ENCODE results near the gene ITGBL1. TPM values are rescaled to one million over a fixed set of nuclear protein-coding genes. Genes with fewer than 3 reads are reported as not detected.

Gene ITGBL1
- total and polyA plus RNA-seq, 9 donors: 0.45 to 9.3 (median 1.8) TPM

GRCh38 chr13:101473458-101473857 lies 21.0 kb downstream of the ITGBL1 start:
- H3K27ac ChIP-seq: no peak overlapping the region
- no peaks in the 10 kb centered on the region for H3K27me3 ChIP-seq
- H3K4me3 ChIP-seq: no peak overlapping the region
- TF ChIP-seq, protein P1, sequence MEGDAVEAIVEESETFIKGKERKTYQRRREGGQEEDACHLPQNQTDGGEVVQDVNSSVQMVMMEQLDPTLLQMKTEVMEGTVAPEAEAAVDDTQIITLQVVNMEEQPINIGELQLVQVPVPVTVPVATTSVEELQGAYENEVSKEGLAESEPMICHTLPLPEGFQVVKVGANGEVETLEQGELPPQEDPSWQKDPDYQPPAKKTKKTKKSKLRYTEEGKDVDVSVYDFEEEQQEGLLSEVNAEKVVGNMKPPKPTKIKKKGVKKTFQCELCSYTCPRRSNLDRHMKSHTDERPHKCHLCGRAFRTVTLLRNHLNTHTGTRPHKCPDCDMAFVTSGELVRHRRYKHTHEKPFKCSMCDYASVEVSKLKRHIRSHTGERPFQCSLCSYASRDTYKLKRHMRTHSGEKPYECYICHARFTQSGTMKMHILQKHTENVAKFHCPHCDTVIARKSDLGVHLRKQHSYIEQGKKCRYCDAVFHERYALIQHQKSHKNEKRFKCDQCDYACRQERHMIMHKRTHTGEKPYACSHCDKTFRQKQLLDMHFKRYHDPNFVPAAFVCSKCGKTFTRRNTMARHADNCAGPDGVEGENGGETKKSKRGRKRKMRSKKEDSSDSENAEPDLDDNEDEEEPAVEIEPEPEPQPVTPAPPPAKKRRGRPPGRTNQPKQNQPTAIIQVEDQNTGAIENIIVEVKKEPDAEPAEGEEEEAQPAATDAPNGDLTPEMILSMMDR (IDR thresholded peaks at IDR 0.05): no peak
- TF ChIP-seq EP300 (IDR thresholded peaks at IDR 0.05) (no peak), POLR2A (IDR thresholded peaks at IDR 0.05) (no peak)
- WGBS, 3 donors: 51 to 73% (median 64%) methylated on average over 2 of the region's 2 CpGs
- H3K9me3 ChIP-seq: no peaks in the 10 kb centered on the region
- peak in 1 of 5 donors; percentile 74 for DNase-seq
- intact Hi-C loops (cut with DNase I): loop anchor here in 1 of 4 donors (10.0 kb wide), 1 partner anchor 329 kb away; no protein-coding TSS in a partner anchor
- H3K4me1 ChIP-seq (ENCODE audit: insufficient read depth): no peaks in the 10 kb centered on the region
- H3K36me3 ChIP-seq: no peaks in the 10 kb centered on the region

- DNase-seq: peak in 1 of 5 donors; percentile 63
- WGBS, 3 donors: 25 to 64% (median 33%) methylated on average over 2 of the region's 2 CpGs
- H3K9me3 ChIP-seq: no peaks in the 10 kb centered on the region
- H3K36me3 ChIP-seq: no peaks in the 10 kb centered on the region
- TF ChIP-seq EP300 (IDR thresholded peaks at IDR 0.05) (no peak), POLR2A (IDR thresholded peaks at IDR 0.05) (no peak)
- TF ChIP-seq, protein P1 (IDR thresholded peaks at IDR 0.05): no peak
- no peaks in the 10 kb centered on the region for H3K4me1 ChIP-seq (ENCODE audit: insufficient read depth)
- H3K27me3 ChIP-seq: no peaks in the 10 kb centered on the region
- intact Hi-C loops (cut with DNase I): loop anchor here in 1 of 4 donors (10.0 kb wide), 1 partner anchor 330 kb away; no protein-coding TSS in a partner anchor
- H3K27ac ChIP-seq: no peak overlapping the region
- no peak overlapping the region for H3K4me3 ChIP-seq
Measured at GRCh38 chr13:101474419-101474957, 22.0 kb downstream of the ITGBL1 start.

GRCh38 chr13:101475536-101475935 lies 23.1 kb downstream of the ITGBL1 start:
- Histone ChIP-seq H3K4me1 (ENCODE audit: insufficient read depth) (no peaks in the 10 kb centered on the region), H3K36me3 (no peaks in the 10 kb centered on the region), H3K27ac (no peak overlapping the region), H3K27me3 (no peaks in the 10 kb centered on the region), H3K4me3 (no peak overlapping the region), H3K9me3 (no peaks in the 10 kb centered on the region)
- intact Hi-C loops (cut with DNase I): loop anchor here in 1 of 4 donors (10.0 kb wide), 1 partner anchor 331 kb away; no protein-coding TSS in a partner anchor
- TF ChIP-seq, protein P1 (IDR thresholded peaks at IDR 0.05): no peak
- no peak for TF ChIP-seq EP300 (IDR thresholded peaks at IDR 0.05)
- TF ChIP-seq POLR2A (IDR thresholded peaks at IDR 0.05): no peak
- no peak for DNase-seq

DNA sequence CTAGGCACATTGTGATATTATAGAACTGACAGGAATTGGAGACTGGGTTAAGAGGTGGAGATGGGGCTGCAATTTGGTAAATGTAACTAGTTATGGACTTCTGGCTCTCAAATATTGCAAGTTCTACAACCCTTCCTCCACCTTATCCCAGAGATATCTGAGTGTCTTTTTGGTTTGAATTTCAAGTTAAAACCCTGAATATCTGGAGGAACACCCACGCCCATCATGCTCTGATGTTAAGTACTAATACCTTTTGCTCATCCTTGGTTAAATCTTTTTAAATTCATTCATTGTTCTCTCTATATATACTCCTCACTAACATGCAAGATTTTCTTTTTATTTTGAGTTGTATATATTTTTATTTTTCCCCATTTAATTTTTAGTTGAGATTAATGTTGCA lies 28.9 kb downstream of the ITGBL1 start:
- Histone ChIP-seq H3K4me3 (no peak overlapping the region), H3K4me1 (ENCODE audit: insufficient read depth) (no peaks in the 10 kb centered on the region), H3K36me3 (no peaks in the 10 kb centered on the region), H3K27ac (no peak overlapping the region), H3K9me3 (no peaks in the 10 kb centered on the region), H3K27me3 (no peaks in the 10 kb centered on the region)
- WGBS, 3 donors: 66 to 83% (median 72%) methylated on average over 1 of the region's 1 CpG
- TF ChIP-seq POLR2A (IDR thresholded peaks at IDR 0.05) (no peak), EP300 (IDR thresholded peaks at IDR 0.05) (no peak)
- TF ChIP-seq, protein P1 (IDR thresholded peaks at IDR 0.05): no peak
- intact Hi-C loops (cut with DNase I): no loop called here
- no peak for DNase-seq

Measured in ovary (tissue), 9 donors.